G401.6 (cell line): ENCODE measurements around the gene RAB4A.
"Not testable (repeated sequence)": the region's sequence is repeated elsewhere in the genome, so short reads cannot be mapped to it uniquely, and the experiment has no call there.

ENCODE experiments used
- FAIRE-seq: peaks from 2 replicates; lab custom pipeline; 2012; peaks lifted over from hg19 to GRCh38; lab: Jason Lieb, UNC

RAB4A gene

DNA sequence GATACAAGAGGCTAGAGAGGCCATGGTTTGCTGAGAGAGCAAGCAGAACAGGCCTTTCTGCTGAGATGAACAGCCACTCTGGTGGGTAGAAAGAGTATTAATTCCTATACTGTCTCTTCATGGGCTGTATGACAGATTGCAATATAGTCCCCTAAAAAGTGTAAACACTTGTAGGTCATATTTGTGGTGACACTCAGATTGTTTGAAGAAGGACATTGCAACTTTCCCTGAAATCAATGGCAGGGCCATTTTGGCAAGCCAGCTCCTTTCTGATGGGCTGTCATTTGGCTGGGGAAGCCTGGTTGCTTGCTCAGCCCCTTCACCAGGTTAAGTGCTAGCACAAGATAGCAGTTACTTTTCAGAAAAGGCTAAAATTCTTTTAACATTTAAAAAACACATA, 27.5 kb downstream of the RAB4A start:
- no peak for FAIRE-seq

DNA sequence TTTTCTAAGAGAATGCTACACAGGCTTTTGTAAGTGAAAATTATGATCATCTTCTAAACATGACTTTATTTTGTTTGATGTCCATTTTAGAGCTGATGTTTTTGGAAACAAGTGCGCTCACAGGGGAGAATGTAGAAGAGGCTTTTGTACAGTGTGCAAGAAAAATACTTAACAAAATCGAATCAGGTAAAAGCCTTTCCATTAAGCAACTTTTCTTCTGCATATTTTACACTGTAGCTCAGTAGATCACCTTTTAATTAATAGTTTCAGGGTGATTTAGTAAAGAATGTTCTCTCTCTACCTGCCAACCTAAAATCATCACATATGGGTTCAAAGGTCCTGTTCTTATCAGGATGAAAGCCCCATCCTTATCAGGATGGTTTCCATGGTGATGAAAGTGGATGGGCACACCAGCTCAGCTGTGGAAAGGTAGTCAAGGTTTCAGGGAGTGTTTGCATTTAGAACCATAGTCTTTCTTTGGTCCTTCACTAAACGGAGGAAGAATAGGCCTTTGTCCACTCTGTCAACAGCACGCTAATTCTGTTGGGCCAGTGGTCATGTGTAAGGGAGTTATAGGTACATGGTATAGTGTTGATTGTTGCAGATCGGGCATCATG, 28.1 kb downstream of the RAB4A start:
- no peak for FAIRE-seq

DNA sequence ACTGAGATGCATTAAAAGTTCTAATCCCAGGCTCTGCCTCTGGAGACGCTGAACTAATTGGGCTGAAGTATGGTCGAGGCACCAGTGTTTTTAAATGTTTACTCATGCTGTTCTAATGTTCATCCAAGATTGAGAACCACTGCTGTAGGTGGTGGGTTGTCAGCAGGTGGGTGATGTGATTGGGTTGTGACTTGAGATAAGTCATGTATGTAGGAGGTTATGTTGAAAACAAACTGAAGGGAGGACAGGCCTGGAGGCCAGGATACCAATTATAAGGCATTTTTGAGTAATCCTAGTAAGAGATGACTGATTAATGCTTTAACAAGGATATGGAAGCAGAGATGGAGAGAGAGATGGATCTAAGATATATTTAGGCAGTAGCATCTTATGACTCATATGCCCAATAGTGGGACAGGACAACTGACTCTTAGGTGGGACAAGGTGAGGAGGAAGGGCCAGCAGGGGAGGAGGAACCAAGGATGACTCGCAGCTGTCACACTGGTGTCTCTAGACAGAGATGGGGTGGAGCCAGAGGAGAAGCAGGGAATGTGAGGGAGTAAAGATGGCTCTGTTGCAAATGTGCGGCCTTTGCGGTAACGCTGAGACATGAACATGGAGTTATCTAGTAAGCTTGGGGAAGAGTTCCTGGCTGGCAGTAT, 29.3 kb downstream of the RAB4A start:
- FAIRE-seq = no peak

DNA sequence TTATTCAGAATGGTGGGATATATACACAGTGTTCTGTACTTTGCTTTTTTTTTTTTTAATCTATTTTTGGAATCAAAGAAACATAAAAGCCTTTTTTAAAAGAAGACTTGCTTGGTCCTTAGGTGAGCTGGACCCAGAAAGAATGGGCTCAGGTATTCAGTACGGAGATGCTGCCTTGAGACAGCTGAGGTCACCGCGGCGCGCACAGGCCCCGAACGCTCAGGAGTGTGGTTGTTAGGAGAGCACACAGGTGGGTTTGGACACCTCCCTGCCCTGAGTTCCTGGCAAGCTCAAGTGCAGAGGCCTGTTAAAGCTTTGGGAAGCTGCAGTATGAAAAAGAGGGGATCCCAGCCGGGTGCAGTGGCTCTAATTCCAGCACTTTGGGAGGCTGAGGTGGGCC, 31.8 kb downstream of the RAB4A start:
- no peak for FAIRE-seq

DNA sequence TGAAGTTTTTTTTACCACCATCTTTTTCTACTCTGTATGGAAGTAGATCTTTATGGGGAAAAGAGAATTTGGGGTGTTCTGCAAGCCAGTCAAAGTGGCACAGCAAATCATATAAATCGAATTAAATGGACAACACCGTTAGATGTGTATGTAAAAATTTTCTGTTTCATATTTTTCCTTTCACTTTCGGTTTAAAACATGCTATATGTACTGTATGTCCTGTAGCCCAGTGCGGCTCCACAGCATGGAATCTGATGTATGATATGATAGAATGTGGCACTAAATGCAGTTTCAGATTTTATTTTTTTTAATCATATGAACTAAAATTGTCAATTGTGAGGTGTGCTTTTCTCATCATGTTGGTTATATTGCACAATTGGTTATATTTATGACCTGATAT, 32.9 kb downstream of the RAB4A start:
- no peak for FAIRE-seq

DNA sequence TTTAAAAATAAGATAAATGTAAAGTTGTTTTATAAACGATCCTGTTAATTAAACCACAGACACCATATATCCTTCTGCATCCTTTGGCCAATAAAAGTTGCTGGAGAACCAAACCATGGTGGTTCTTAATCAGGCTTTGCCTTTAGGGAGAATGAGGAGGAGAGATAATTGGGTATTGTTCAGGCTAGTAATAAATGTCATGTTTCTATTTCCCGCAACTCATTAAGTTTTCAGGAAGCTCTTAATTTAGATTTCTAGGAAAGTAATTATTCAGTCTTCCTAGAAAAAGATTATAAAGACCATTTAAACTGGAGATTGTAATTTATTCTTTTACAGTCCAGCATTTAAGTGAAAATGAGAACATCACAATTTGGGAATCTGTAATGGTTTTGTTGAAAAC, 34.5 kb downstream of the RAB4A start:
- FAIRE-seq = no peak

DNA sequence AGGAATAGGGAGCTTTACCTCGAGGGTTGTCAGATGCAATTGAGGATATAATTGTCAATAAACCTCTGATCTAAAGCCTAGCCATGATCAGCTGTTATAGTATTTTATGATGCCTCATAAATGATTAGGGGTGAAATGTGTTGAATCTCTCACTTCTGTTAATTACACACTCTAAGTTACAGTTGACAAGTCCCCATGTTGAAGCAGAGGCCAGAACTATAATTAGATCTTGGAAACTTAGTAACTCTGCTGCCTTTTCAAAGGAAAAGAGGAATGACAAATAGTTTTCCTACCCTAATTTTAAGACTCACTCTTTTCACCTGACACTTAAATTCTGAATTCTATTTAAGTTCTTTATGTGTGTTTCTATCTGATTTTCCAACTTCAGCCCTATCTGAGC, 38.2 kb downstream of the RAB4A start:
- no peak for FAIRE-seq

DNA sequence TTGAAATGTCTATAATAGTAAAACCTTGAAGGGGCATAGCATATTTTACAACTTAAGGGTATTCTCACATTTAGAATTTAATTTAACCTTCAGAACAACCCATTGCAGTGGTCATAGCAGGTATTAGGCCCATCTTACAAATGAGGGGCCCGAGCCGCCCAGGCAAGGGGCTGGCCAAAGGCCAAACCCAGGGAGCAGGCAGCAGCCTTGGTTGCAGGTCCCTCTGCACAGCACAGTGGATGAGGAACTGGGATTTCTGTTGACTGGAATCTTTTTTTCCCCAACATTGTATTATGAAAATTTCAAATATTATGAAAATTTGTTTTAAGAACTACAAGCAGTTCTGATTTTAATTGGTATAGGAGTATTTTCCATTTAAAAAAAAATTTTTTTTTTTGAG, 38.8 kb downstream of the RAB4A start:
- no peak for FAIRE-seq

DNA sequence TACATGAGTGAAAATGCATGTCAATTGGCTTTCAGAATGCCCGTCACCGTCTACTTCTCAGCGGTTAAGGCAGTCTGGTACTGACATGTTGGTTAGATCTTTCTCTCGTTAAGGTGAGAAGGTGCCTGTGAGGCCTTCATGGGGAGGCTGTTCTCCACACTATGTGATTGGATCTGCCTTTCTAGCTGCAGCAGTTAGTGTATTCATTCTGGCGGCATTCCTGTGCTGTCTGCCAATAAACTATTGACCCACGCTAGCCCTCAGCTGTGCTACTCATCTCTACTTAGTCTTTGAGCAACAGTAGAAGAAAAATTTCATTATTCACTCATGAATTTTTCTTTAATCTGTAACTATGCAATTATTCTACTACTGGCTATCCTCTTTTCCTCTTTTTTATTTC, 39.9 kb downstream of the RAB4A start:
- FAIRE-seq = no peak

DNA sequence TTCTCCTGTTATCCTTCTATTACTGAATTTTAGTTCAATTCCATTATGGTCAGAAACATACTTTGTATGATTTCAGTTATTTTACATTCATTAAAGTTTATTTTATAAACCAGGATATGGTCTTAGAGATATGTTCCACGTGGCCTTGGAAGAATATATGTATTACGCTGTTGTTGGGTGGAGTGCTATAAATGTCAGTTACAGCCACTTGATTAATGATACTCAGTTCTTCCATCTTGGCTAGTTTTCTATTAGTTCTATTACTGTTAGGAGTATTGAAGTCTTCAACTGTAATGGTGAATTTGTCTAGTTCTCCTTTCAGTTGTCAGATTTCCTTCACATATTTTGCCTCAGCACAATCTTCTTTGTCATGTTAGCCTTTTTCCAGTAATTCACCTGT, 45.3 kb downstream of the RAB4A start:
- FAIRE-seq = no peak

DNA sequence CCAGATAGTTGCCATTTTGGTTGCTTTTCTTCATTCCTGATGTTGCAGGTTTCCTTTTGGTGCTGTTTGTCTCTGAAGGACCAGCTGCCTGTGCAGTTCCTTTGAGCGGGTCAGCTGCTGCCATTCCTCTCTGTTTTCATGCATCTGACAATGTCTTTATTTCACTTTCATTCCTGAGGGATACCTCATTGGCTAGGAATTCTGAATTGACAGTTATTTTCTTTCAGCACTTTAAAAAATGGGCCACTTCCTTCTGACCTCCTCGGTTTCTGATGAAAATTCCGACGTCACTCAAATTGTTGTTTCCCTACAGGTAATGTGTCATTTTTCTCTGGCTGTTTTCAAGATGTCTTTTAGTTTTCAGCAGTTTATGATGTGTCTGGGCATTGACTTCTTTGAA, 47.1 kb downstream of the RAB4A start:
- FAIRE-seq = no peak

DNA sequence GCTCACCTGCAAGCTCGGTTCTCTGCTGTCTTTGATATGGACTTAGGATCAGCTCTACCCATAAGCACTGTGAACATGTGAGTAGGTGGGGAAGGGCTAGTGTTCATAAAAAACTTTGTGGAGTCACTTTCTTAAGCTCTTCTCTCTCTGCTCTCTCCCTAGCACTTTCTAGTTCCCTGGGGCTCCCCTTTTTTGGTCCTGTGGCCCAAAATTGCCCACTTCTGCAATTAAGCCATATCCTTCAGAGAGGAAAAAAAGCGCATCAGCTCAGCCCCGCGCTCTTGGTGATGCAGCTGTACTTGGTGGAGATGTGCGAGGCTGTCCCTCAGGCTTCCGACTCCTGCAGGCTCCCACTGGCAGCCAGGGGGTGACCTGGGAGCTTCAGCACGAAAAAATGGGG, 48.6 kb downstream of the RAB4A start:
- FAIRE-seq = no peak

DNA sequence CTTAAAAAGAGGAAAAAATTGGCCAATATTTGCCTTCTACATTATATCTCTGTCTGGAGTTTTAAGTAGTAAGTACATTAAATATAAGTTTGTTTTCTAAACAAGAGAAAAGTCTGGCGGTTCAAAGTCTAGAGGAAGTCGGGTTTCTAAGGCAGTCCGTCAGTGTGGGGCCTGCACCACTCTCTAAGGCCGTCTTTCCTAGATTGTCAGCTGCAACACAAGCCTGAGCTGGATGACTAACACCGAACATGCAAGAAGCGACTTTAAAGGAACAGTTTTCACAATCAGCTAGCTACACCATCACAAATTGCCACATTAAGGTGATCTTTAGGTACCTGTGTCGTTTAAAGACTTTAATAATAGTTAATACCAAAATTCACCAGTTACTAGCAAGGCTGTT, 52.3 kb downstream of the RAB4A start:
- no peak for FAIRE-seq

DNA sequence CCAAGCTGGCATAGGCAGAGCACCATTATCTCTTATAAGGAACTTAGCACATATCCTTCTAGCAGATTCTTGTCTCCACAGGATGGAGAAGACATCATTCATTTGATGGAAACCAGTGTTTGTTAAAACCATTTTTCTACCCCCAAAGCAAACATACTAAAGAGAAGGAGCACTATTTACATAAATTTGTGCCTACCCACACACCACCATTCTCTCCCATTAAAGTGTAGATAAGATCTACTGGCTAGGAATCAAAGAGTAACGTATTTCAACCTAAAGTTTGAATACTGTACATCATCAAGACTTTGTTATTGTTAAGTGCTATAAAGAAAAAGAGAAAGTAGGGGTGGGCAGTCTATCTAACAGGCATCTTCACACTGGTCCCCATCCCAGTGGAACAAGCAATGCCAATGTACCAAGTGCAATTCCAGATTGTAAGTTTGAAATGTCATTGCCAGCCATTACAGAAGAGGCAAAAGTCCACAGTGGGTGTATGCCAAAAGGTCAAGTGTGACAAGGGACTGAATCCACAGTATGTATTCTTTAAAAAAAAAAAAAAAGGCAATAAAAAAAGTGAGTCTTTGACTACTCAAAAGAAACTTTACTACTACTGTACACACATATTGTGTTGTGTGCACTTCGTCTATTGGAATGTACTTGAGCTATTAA, 53.1 kb downstream of the RAB4A start:
- FAIRE-seq = no peak

DNA sequence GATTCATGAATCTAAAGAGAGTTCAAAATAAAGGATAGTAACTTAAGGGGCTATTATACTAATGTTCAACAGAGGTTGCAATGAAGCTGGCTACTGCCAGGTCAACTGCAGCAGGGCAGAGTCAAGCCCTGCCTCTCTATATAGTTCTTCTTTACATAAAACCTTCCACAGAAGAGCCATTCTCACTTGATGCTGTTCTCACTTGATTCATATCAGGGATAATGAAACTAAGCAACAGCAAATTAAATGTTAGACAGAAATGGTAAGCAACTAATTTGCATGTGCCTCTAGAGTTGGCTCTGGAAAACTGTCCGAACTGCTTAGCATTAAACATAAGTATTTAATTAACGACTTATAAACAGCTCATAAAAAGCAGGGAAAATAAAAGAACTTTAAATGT, 54.5 kb downstream of the RAB4A start:
- FAIRE-seq = no peak

DNA sequence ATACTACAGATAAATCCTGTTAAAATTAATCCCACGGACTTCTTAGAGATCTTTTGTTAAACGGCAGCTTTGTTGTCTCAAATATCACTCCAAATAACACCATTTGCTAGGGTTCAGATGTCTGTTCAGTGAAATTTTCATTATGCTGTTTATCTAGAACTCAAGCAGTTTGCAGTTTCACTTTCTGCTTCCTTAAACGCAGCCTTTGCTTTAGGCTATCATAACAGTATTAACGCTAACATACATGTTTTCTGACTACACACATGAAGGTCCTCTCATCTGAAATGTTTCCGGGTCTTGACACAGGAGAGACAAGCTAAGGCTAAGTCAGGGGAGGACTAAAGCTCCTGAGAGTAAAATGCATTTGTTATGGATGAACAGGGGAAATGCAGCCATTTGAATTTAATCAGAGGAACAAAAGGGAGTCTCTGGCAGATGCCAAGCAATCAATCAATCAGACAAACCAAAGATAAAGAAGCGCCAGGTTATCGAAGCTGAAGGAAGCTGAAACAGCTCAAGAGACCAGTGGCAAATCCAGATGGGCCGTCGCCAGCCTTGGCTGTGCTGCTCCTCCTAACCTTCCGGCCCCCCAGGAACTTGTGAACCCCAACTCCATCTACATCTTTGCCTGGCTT, 55.1 kb downstream of the RAB4A start:
- no peak for FAIRE-seq

DNA sequence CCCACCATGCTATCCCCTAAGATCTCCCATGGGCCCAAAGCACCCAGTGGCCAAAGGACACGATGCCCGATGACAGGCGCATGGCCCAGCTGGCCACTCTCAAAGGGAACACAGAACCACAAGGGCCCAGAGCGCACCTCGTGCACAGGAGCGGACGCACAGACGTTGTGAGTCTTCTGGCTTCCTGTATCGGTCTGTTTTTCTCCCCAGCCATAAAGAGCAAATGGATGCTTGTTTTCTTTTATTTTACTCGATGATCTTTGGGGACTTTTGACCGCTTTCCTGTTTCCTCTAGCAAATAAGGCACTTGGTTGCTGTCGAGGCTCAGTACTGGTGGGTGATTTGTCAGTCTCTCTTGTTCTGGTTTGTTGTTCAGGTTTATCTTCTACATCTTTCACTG, 55.7 kb downstream of the RAB4A start:
- no peak for FAIRE-seq

DNA sequence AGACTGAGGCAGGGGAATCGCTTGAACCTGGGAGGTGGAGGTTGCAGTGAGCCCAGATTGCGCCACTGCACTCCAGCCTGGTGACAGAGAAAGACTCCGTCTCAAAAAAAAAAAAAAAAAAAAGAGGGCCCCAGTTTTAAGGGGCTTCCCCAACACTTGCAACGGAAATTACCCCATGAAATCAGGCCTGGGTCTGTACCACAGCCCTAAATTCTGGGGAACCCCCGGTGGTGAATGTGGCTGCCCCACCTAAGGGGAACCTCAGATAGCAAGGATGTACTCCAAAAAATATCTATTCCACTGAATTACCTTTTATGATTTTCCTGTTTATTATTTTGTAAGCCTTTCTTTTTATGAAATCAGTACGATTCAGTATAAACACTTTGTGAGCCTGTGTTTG, 56.9 kb downstream of the RAB4A start:
- FAIRE-seq = not testable (repeated sequence)

DNA sequence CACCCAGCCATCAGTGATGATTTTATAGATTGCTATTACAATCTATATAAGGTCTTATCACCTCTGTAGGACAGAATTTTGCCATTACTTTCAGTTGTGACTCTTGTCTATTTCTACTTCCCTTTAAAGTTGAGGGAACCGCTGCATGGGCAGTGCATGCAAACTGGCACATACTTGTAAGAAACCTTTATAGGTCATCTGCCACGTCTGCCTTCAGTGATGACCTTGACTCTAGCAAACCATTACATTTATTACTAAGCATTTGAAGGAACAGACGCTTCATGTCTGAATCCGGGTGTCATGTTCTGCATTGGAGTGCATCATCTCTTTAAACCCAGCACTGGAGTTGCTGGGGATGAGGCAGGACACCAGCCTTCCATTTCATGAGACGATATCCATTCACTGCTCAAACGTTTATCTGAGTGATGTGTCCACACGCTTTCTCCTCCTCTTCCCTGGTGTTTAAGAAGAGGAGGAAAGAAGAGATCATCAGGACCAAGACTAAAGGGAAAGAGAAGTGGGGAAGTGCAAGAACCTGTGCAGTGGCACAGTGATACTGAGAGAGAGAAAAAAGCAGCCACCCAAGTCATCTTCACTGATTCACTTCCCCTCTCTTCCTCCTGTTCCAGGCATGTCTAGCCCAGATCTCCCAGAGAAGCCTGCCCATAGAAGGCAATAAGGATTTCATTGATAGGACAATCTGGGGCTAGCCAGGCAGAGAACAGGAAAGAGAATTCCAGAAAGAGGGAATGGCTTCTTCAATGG, 57.9 kb downstream of the RAB4A start:
- no peak for FAIRE-seq

DNA sequence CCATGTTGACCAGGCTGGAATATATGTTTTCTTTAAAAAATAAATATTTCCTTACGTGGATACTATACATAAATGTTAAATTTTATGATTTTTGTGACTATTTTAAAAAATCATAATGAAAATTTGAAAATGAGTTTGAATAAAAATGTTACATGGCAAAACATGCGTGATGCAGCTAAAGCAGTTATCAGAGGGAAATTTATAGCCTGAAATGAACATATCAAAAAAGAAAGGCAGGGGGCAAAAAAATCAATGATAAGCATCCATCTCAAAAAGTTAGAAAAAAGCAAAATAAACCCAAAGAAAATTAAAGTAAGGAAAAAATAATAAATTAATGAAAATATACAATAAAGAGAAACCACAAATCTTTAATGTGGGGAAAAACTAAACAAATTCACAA, 63.4 kb downstream of the RAB4A start:
- no peak for FAIRE-seq

DNA sequence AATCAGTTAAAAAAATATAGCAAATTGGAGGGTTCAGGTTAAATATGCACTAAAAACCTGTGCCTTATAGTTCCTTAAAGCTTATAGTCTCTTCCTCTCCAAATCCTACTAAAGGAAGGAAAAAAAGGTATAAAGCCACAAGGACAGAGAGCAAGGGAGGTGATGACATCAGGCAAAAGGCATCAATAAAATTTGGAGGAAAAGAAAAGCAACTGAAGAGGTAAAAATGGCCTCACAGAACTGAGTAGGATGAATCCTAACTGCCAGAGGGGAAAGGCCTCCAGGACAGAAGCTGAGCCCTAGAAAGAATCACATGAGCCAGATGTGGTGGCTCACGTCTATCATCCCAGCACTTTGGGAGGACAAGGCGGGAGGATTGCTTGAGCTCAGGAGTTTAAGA, 63.8 kb downstream of the RAB4A start:
- FAIRE-seq = no peak

DNA sequence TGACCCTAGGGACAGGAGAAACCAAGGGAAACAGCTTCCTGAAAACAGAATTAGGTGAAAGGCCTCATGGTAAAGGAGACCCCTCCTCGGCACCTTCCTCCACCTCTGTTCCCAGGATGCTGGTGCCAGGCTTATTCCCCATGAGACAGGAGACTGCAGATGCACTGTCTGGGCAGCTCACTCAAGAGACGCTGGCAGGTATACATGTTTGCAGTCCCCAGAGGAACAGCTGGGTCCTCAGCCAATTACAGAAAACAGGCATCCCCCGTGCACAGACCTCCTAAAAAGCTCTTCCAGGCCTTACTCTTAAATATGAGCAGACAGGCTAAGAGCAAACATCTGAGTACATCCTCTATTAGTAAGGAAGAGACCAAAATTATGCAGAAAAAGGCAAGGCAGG, 65.4 kb downstream of the RAB4A start:
- no peak for FAIRE-seq

DNA sequence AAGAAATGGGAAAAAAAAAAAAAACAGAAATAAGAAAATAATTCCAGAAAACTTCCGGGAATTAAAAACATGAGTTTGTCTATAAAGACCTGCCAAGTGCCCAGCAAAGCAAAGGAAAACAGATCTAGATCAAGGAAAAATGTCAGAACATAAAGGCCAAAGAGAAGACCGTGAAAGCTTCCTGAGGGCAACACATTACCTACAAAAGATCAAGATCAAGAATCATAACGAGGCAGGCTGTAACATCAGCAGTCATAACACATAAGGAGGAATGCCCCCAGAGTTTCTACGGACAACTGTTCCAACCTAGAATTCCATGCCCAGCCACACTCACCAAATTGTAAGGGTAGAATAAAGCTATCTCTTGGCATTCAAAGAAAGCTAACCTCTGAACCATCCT, 68.2 kb downstream of the RAB4A start:
- FAIRE-seq = no peak
